ENCODE results near the gene ZNF841.
"Not testable (repeated sequence)": the region's sequence is repeated elsewhere in the genome, so short reads cannot be mapped to it uniquely, and the experiment has no call there.

The ZNF841 gene

GRCh38 chr19:52095172-52096014 lies at the start of gene ZNF841:
Gene ZNF841, minus strand, starts transcription at chr19:52095765. Its CDS starts 10,964 bp downstream, at chr19:52084801.
- DNase-seq (ENCODE audit: insufficient read length, low spot score) (peak; percentile 57), FAIRE-seq (peak; percentile 90)

GRCh38 chr19:52142001-52142595 lies 46.5 kb upstream of the ZNF841 start:
- FAIRE-seq, result no peak

GRCh38 chr19:52141203-52141602 lies 45.6 kb upstream of the ZNF841 start:
- no peak for FAIRE-seq
- no peak for DNase-seq (ENCODE audit: insufficient read length, low spot score)

More at GRCh38 chr19:52142001-52142595, 46.5 kb upstream of the ZNF841 start:
- no peak for DNase-seq (ENCODE audit: insufficient read length, low spot score)

- DNase-seq (ENCODE audit: insufficient read length, low spot score) (peak; percentile 73), FAIRE-seq (no peak)
Observed at GRCh38 chr19:52140032-52140710, 44.6 kb upstream of the ZNF841 start.

GRCh38 chr19:52139252-52140031 lies 43.9 kb upstream of the ZNF841 start, which contains the start of gene ZNF616:
Gene ZNF616, minus strand, starts transcription at chr19:52139938. Its CDS starts 9,426 bp downstream, at chr19:52130512.
- DNase-seq (ENCODE audit: insufficient read length, low spot score), result peak; percentile 48
- FAIRE-seq, result peak; percentile 96

- DNase-seq (ENCODE audit: insufficient read length, low spot score), result no peak
- FAIRE-seq, result no peak
Observed at GRCh38 chr19:52138983-52139251, 43.4 kb upstream of the ZNF841 start.

- DNase-seq (ENCODE audit: insufficient read length, low spot score), result peak; percentile 7
- FAIRE-seq, result no peak
Observed at GRCh38 chr19:52138278-52138982, 42.9 kb upstream of the ZNF841 start.

GRCh38 chr19:52120286-52120685 lies 24.7 kb upstream of the ZNF841 start:
- FAIRE-seq (no peak), DNase-seq (ENCODE audit: insufficient read length, low spot score) (no peak)

- DNase-seq (ENCODE audit: insufficient read length, low spot score) (no peak), FAIRE-seq (no peak)
Observed at GRCh38 chr19:52115526-52116053, 20.0 kb upstream of the ZNF841 start.

- no peak for FAIRE-seq
- DNase-seq (ENCODE audit: insufficient read length, low spot score), result no peak
Observed at GRCh38 chr19:52114691-52115090, 19.1 kb upstream of the ZNF841 start.

- FAIRE-seq (no peak), DNase-seq (ENCODE audit: insufficient read length, low spot score) (no peak)
Observed at GRCh38 chr19:52112624-52113023, 17.1 kb upstream of the ZNF841 start.

GRCh38 chr19:52110780-52111179 lies 15.2 kb upstream of the ZNF841 start:
- DNase-seq (ENCODE audit: insufficient read length, low spot score), result no peak
- no peak for FAIRE-seq

- DNase-seq (ENCODE audit: insufficient read length, low spot score) (no peak), FAIRE-seq (no peak)
Observed at GRCh38 chr19:52102782-52103181, 7.2 kb upstream of the ZNF841 start.

- FAIRE-seq, result no peak
- DNase-seq (ENCODE audit: insufficient read length, low spot score), result no peak
Observed at GRCh38 chr19:52101866-52102562, 6.4 kb upstream of the ZNF841 start.

GRCh38 chr19:52099497-52100138 lies 4.1 kb upstream of the ZNF841 start:
- no peak for DNase-seq (ENCODE audit: insufficient read length, low spot score)
- no peak for FAIRE-seq

- not testable (repeated sequence) for FAIRE-seq; DNase-seq (ENCODE audit: insufficient read length, low spot score)
Observed at GRCh38 chr19:52096416-52096815, 851 bp upstream of the ZNF841 start.

- DNase-seq (ENCODE audit: insufficient read length, low spot score) (no peak), FAIRE-seq (no peak)
Observed at GRCh38 chr19:52094526-52095130, 937 bp downstream of the ZNF841 start.

GRCh38 chr19:52086481-52086880 lies 9.1 kb downstream of the ZNF841 start:
- DNase-seq (ENCODE audit: insufficient read length, low spot score) (no peak), FAIRE-seq (no peak)
